ENCODE data around the gene TTLL13.
"Not testable (repeated sequence)": the region's sequence is repeated elsewhere in the genome, so short reads cannot be mapped to it uniquely, and the experiment has no call there.

TTLL13 gene

GRCh38 chr15:90281637-90282036 is 32.3 kb downstream of the TTLL13 start:
- DNase-seq (ENCODE audit: low read depth in 2 of 2) = not testable (repeated sequence)

- DNase-seq (ENCODE audit: low read depth in 2 of 2) = no peak
These were observed 37.3 kb downstream of the TTLL13 start for GRCh38 chr15:90286678-90287077.

GRCh38 chr15:90287101-90287500 is 37.7 kb downstream of the TTLL13 start:
- DNase-seq (ENCODE audit: low read depth in 2 of 2) = no peak

GRCh38 chr15:90287946-90288345 is 38.6 kb downstream of the TTLL13 start:
- DNase-seq (ENCODE audit: low read depth in 2 of 2) = no peak

- DNase-seq (ENCODE audit: low read depth in 2 of 2) = no peak
These were observed 42.5 kb downstream of the TTLL13 start for GRCh38 chr15:90291679-90292356.

GRCh38 chr15:90293040-90293810 is 43.9 kb downstream of the TTLL13 start:
- DNase-seq (ENCODE audit: low read depth in 2 of 2) = not testable (repeated sequence)

GRCh38 chr15:90294159-90294558 is 44.8 kb downstream of the TTLL13 start:
- DNase-seq (ENCODE audit: low read depth in 2 of 2) = no peak

- DNase-seq (ENCODE audit: low read depth in 2 of 2) = no peak
These were observed 45.4 kb downstream of the TTLL13 start for GRCh38 chr15:90294601-90295269.

GRCh38 chr15:90295270-90295648 is 45.9 kb downstream of the TTLL13 start:
- DNase-seq (ENCODE audit: low read depth in 2 of 2) = no peak

GRCh38 chr15:90296316-90296884 is 47.0 kb downstream of the TTLL13 start:
- DNase-seq (ENCODE audit: low read depth in 2 of 2) = not testable (repeated sequence)

GRCh38 chr15:90297021-90297420 is 47.7 kb downstream of the TTLL13 start:
- no peak for DNase-seq (ENCODE audit: low read depth in 2 of 2)

GRCh38 chr15:90300541-90300940 is 51.2 kb downstream of the TTLL13 start:
- DNase-seq (ENCODE audit: low read depth in 2 of 2) = no peak

GRCh38 chr15:90300988-90301706 is 51.8 kb downstream of the TTLL13 start:
- no peak for DNase-seq (ENCODE audit: low read depth in 2 of 2)

GRCh38 chr15:90301707-90302300 is 52.4 kb downstream of the TTLL13 start:
- DNase-seq (ENCODE audit: low read depth in 2 of 2) = no peak

- DNase-seq (ENCODE audit: low read depth in 2 of 2) = not testable (repeated sequence)
These were observed 56.0 kb downstream of the TTLL13 start for GRCh38 chr15:90305355-90305754.

- no peak for DNase-seq (ENCODE audit: low read depth in 2 of 2)
These were observed 56.6 kb downstream of the TTLL13 start for GRCh38 chr15:90305932-90306331.

GRCh38 chr15:90306560-90306959 is 57.2 kb downstream of the TTLL13 start:
- DNase-seq (ENCODE audit: low read depth in 2 of 2) = no peak

- no peak for DNase-seq (ENCODE audit: low read depth in 2 of 2)
These were observed 58.3 kb downstream of the TTLL13 start for GRCh38 chr15:90307661-90308060.

- DNase-seq (ENCODE audit: low read depth in 2 of 2) = no peak
These were observed 59.7 kb downstream of the TTLL13 start for GRCh38 chr15:90309020-90309419.

Measured in fibroblast of skin of left biceps (primary cell).